KMS-11 (cell line): ENCODE measurements around the gene SLC19A1.

Experiments
- H2AFZ ChIP-seq: fragments of 200-600 bp; sonication (generic); 2 replicates; pipeline ENCODE4 v1.6.1; 2016; ENCODE audit warnings: antibody characterized with exemption, mixed run types, low read depth
- H3K27ac ChIP-seq: fragments of 200-600 bp; sonication (generic); 2 replicates; pipeline ENCODE4 v1.6.1; 2016; ENCODE audit warnings: mild to moderate bottlenecking, mixed run types
- H3K27me3 ChIP-seq: fragments of 200-600 bp; sonication (generic); 2 replicates; pipeline ENCODE4 v1.6.1; 2017; ENCODE audit warnings: mild to moderate bottlenecking, low read depth, mixed run types, moderate library complexity; ENCODE audit not compliant: insufficient read depth
- H3K36me3 ChIP-seq: fragments of 200-600 bp; sonication (generic); 2 replicates; pipeline ENCODE4 v1.6.1; 2017; ENCODE audit warnings: mild to moderate bottlenecking, mixed run types; ENCODE audit not compliant: insufficient read depth
- H3K4me1 ChIP-seq: fragments of 200-600 bp; sonication (generic); 2 replicates; pipeline ENCODE4 v1.6.1; 2016; ENCODE audit warnings: mild to moderate bottlenecking, low read depth, mixed run types; ENCODE audit not compliant: poor library complexity, severe bottlenecking
- H3K4me2 ChIP-seq: fragments of 200-600 bp; sonication (generic); 2 replicates; pipeline ENCODE4 v1.7.0; 2016; ENCODE audit warnings: mild to moderate bottlenecking, mixed run types
- H3K4me3 ChIP-seq: fragments of 200-600 bp; sonication (generic); IDR thresholded peaks from 2 replicates; pipeline ENCODE4 v1.6.1; 2017; ENCODE audit warnings: low read depth, low read length, mixed read lengths; ENCODE audit not compliant: insufficient read depth
- H3K79me2 ChIP-seq: fragments of 200-600 bp; sonication (generic); 2 replicates; pipeline ENCODE4 v1.6.1; 2016; ENCODE audit warnings: low read depth, mixed run types; ENCODE audit not compliant: insufficient read depth
- H3K9ac ChIP-seq: fragments of 200-600 bp; sonication (generic); 2 replicates; pipeline ENCODE4 v1.6.1; 2016; ENCODE audit warnings: mild to moderate bottlenecking, mixed run types
- H4K20me1 ChIP-seq: fragments of 200-600 bp; sonication (generic); 2 replicates; pipeline ENCODE4 v1.6.1; 2016; ENCODE audit warnings: mild to moderate bottlenecking, mixed run types; ENCODE audit not compliant: insufficient read depth
- CTCF ChIP-seq: fragments of 200-600 bp; sonication (generic); conservative IDR thresholded peaks from 2 replicates; pipeline ENCODE4 v1.6.1; 2017; ENCODE audit warnings: low read depth, mild to moderate bottlenecking, antibody characterized with exemption, low read length, moderate library complexity, mixed read lengths

SLC19A1 gene

GRCh38 chr21:45543710-45544448 is 1.6 kb upstream of the SLC19A1 start:
- peaks cover 20% of the 10 kb centered on the region; the same call in 1 of the 2 replicates for H3K27me3 ChIP-seq
- no peaks in the 10 kb centered on the region for H3K36me3 ChIP-seq
- H3K9ac ChIP-seq: no peak overlapping the region
- H2AFZ ChIP-seq: no peak overlapping the region
- no peak overlapping the region for H3K4me3 ChIP-seq
- no peaks in the 10 kb centered on the region for H4K20me1 ChIP-seq
- H3K4me2 ChIP-seq: no peak overlapping the region
- H3K79me2 ChIP-seq: peaks cover 28% of the 10 kb centered on the region
- no peak for TF ChIP-seq CTCF
- H3K27ac ChIP-seq: no peak overlapping the region
- no peaks in the 10 kb centered on the region for H3K4me1 ChIP-seq

- peaks cover 15% of the 10 kb centered on the region; the same call in 1 of the 2 replicates for H3K27me3 ChIP-seq
- no peak for TF ChIP-seq CTCF
- no peak overlapping the region for H3K27ac ChIP-seq
- H3K36me3 ChIP-seq: no peaks in the 10 kb centered on the region
- no peaks in the 10 kb centered on the region for H4K20me1 ChIP-seq
- H3K4me2 ChIP-seq: no peak overlapping the region
- no peak overlapping the region for H2AFZ ChIP-seq
- H3K79me2 ChIP-seq: peaks cover 33% of the 10 kb centered on the region
- H3K4me3 ChIP-seq: no peak overlapping the region
- no peaks in the 10 kb centered on the region for H3K4me1 ChIP-seq
- no peak overlapping the region for H3K9ac ChIP-seq
These were observed 1.1 kb upstream of the SLC19A1 start for GRCh38 chr21:45543371-45543709.

GRCh38 chr21:45542667-45543370 is 579 bp upstream of the SLC19A1 start:
- Histone ChIP-seq H3K9ac (peak overlapping the region; percentile 95; the same call in 1 of the 2 replicates), H2AFZ (peak overlapping the region; percentile 47), H3K4me3 (no peak overlapping the region), H3K27me3 (peaks cover 10% of the 10 kb centered on the region; the same call in 1 of the 2 replicates), H3K36me3 (no peaks in the 10 kb centered on the region), H3K4me1 (no peaks in the 10 kb centered on the region), H4K20me1 (no peaks in the 10 kb centered on the region), H3K27ac (no peak overlapping the region), H3K79me2 (peaks cover 38% of the 10 kb centered on the region), H3K4me2 (0 out of 2 replicates have a peak overlapping the region, but pooled peaks have one; percentile 34)
- TF ChIP-seq CTCF: no peak

GRCh38 chr21:45541221-45542039 is 810 bp downstream of the SLC19A1 start:
- peak overlapping the region; percentile 53 for H2AFZ ChIP-seq
- no peaks in the 10 kb centered on the region for H4K20me1 ChIP-seq
- H3K4me1 ChIP-seq: no peaks in the 10 kb centered on the region
- H3K4me2 ChIP-seq: peak overlapping the region; percentile 94
- H3K27me3 ChIP-seq: no peaks in the 10 kb centered on the region
- H3K27ac ChIP-seq: peak overlapping the region; percentile 74
- H3K9ac ChIP-seq: peak overlapping the region; percentile 95
- peaks cover 38% of the 10 kb centered on the region for H3K79me2 ChIP-seq
- no peaks in the 10 kb centered on the region for H3K36me3 ChIP-seq
- no peak for TF ChIP-seq CTCF
- H3K4me3 ChIP-seq: peak overlapping the region; percentile 45
